Right kidney (tissue), 1 donor: ENCODE results near the gene SIN3B.
"Not testable (repeated sequence)": the region's sequence is repeated elsewhere in the genome, so short reads cannot be mapped to it uniquely, and the experiment has no call there.

Source experiments
- DNase-seq: peaks from one replicate; pipeline ENCODE4 v3.0.0-alpha.2; 2016

SIN3B gene

GRCh38 chr19:16867211-16867610, 38.0 kb downstream of the SIN3B start:
- DNase-seq: no peak

- no peak for DNase-seq
Observed at GRCh38 chr19:16868423-16869130, 39.4 kb downstream of the SIN3B start.

GRCh38 chr19:16869331-16869972, 40.3 kb downstream of the SIN3B start:
- DNase-seq: no peak

GRCh38 chr19:16871871-16872270, 42.7 kb downstream of the SIN3B start:
- DNase-seq: no peak

GRCh38 chr19:16872728-16873127, 43.5 kb downstream of the SIN3B start:
- no peak for DNase-seq

- no peak for DNase-seq
Observed at GRCh38 chr19:16873594-16873993, 44.4 kb downstream of the SIN3B start.

- no peak for DNase-seq
Observed at GRCh38 chr19:16874250-16874977, 45.2 kb downstream of the SIN3B start.

- not testable (repeated sequence) for DNase-seq
Observed at GRCh38 chr19:16874978-16875299, 45.7 kb downstream of the SIN3B start.

GRCh38 chr19:16875584-16876555, 46.7 kb downstream of the SIN3B start:
- no peak for DNase-seq

GRCh38 chr19:16876904-16877361, 47.7 kb downstream of the SIN3B start:
- no peak for DNase-seq

GRCh38 chr19:16877581-16877980, 48.4 kb downstream of the SIN3B start:
- DNase-seq: no peak

- no peak for DNase-seq
Observed at GRCh38 chr19:16878181-16878965, 49.2 kb downstream of the SIN3B start.

- no peak for DNase-seq
Observed at GRCh38 chr19:16880884-16881554, 51.8 kb downstream of the SIN3B start.

- no peak for DNase-seq
Observed at GRCh38 chr19:16882146-16882545, 52.9 kb downstream of the SIN3B start.

- DNase-seq: no peak
Observed at GRCh38 chr19:16883522-16883921, 54.3 kb downstream of the SIN3B start.

- no peak for DNase-seq
Observed at GRCh38 chr19:16885166-16885565, 56.0 kb downstream of the SIN3B start.

GRCh38 chr19:16886305-16886880, 57.2 kb downstream of the SIN3B start:
- DNase-seq: no peak

- DNase-seq: no peak
Observed at GRCh38 chr19:16887353-16888265, 58.4 kb downstream of the SIN3B start.

- DNase-seq: peak; percentile 54
Observed at GRCh38 chr19:16888629-16889365, 59.6 kb downstream of the SIN3B start, which contains the start of gene F2RL3. Gene F2RL3 (plus strand): TSS chr19:16888999. CDS start chr19:16889190, 191 bp downstream.
